Type B pancreatic cell (in vitro differentiated cells): ENCODE measurements around the gene ADPRS. TPM values are rescaled to one million over a fixed set of nuclear protein-coding genes. Genes with fewer than 3 reads are reported as not detected.

ENCODE experiments used
- DNase-seq: peaks from one replicate; pipeline ENCODE4 v3.0.0; 2021; ENCODE audit warnings: mixed read lengths; ENCODE audit not compliant: unreplicated experiment; ENCODE audit errors: extremely low spot score
- H3K27ac Mint-ChIP-seq: 2 replicates; pipeline ENCODE4 v1.8.0; 2021; ENCODE audit warnings: mild to moderate bottlenecking, mixed read lengths
- H3K27me3 Mint-ChIP-seq: 2 replicates; pipeline ENCODE4 v1.8.0; 2021; ENCODE audit warnings: mixed read lengths
- H3K36me3 Mint-ChIP-seq: 2 replicates; pipeline ENCODE4 v1.8.0; 2021; ENCODE audit warnings: mixed read lengths
- H3K4me1 Mint-ChIP-seq: one replicate; pipeline ENCODE4 v1.8.0; 2021; ENCODE audit warnings: mixed read lengths; ENCODE audit not compliant: unreplicated experiment
- H3K4me3 Mint-ChIP-seq: 2 replicates; pipeline ENCODE4 v1.8.0; 2021; ENCODE audit warnings: mild to moderate bottlenecking, mixed read lengths
- H3K9me3 Mint-ChIP-seq: 2 replicates; pipeline ENCODE4 v1.8.0; 2021; ENCODE audit warnings: mixed read lengths
- total RNA-seq: library from RNA; stranded (reverse); gene quantifications from 2 replicates; pipeline ENCODE4 v1.2.1, GENCODE V29; 2021; ENCODE audit warnings: low replicate concordance
- TF ChIP-seq, protein P1 (sequence below): fragments of 200-600 bp; sonication (generic); conservative IDR thresholded peaks from 2 replicates; pipeline ENCODE4 v1.5.0; 2021; ENCODE audit warnings: antibody characterized with exemption, mild to moderate bottlenecking

ADPRS gene
- total RNA-seq, 1 donor from 2014 or later = 31.9 TPM

DNA sequence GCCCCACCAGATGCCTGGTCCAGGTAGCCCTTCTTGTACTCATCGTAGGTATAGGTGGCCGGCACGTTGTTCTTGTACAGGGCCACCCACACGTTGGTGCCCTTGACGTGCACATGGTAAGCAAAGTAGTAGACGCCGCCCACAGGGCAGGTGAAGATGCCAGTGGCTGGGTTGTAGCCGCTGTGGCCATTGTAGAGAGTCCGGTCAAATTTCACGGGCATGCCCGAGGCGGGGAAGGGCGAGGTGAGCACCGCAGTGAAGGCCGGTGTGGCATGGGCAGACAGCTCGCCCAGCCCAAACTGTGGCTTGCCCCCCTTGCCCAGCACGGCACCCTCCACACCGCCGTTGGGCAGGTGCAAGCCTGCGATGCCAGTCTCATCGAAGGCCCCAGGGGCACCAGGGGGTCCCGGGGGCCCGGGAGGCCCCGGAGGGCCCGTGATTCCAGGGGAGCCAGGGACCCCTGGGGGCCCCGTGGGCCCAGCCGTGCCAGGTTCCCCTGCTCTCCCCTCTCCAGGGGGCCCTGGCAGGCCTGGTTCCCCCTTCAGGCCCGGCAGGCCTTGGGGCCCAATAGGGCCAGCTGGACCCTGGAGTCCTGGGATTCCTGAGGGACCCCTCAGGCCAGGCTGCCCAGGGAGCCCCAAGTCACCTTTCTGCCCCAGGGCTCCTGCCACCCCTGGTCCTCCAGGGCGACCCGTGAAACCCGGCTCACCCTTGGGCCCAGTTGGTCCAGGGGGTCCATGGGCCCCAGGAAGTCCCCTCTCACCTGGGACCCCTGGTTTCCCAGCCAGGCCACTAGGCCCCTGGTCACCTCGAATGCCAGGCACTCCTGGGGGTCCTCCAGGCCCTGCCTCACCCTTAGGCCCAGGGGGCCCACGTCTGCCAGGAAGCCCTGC lies 9.2 kb downstream of the ADPRS start:
- H3K27me3 Mint-ChIP-seq = no peaks in the 10 kb centered on the region
- H3K4me3 Mint-ChIP-seq = no peak overlapping the region
- TF ChIP-seq, protein P1, sequence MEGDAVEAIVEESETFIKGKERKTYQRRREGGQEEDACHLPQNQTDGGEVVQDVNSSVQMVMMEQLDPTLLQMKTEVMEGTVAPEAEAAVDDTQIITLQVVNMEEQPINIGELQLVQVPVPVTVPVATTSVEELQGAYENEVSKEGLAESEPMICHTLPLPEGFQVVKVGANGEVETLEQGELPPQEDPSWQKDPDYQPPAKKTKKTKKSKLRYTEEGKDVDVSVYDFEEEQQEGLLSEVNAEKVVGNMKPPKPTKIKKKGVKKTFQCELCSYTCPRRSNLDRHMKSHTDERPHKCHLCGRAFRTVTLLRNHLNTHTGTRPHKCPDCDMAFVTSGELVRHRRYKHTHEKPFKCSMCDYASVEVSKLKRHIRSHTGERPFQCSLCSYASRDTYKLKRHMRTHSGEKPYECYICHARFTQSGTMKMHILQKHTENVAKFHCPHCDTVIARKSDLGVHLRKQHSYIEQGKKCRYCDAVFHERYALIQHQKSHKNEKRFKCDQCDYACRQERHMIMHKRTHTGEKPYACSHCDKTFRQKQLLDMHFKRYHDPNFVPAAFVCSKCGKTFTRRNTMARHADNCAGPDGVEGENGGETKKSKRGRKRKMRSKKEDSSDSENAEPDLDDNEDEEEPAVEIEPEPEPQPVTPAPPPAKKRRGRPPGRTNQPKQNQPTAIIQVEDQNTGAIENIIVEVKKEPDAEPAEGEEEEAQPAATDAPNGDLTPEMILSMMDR = no peak
- no peak overlapping the region for H3K27ac Mint-ChIP-seq
- H3K4me1 Mint-ChIP-seq = peaks cover 5% of the 10 kb centered on the region
- H3K36me3 Mint-ChIP-seq = no peaks in the 10 kb centered on the region
- no peak for DNase-seq
- no peaks in the 10 kb centered on the region for H3K9me3 Mint-ChIP-seq

DNA sequence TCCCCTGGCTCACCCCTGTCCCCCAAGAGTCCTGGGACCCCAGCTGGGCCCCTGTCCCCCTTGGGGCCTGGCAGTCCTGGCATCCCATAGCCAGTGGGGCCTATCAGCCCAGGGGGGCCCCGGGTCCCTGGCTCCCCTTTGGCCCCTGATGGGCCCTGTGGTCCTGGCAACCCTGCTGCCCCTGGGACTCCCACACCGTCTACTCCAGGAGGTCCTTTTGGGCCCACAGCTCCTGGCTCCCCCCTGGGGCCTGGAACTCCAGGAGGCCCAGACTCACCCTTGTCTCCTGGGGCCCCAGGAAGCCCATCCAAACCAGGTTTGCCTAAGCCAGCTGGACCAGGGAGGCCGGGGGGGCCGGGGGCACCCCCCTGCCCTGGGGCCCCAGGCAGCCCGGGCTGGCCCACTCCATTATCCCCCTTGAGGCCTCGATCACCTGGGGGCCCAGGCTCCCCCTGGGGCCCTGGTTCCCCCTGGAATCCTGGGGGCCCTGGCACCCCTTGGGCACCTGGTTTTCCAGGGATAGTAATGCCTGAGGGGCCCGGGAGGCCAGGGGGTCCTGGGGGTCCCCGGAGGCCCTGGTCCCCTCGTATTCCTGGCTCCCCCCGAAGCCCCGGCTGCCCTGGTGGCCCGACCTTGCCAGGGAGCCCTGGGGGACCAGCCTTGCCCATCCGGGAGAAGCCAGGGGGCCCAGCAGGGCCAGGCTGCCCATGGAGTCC lies 10.1 kb downstream of the ADPRS start:
- TF ChIP-seq, protein P1 = no peak
- no peak for DNase-seq
- H3K27ac Mint-ChIP-seq = no peak overlapping the region
- H3K27me3 Mint-ChIP-seq = no peaks in the 10 kb centered on the region
- H3K4me1 Mint-ChIP-seq = peaks cover 5% of the 10 kb centered on the region
- no peaks in the 10 kb centered on the region for H3K9me3 Mint-ChIP-seq
- H3K4me3 Mint-ChIP-seq = no peak overlapping the region
- H3K36me3 Mint-ChIP-seq = no peaks in the 10 kb centered on the region

DNA sequence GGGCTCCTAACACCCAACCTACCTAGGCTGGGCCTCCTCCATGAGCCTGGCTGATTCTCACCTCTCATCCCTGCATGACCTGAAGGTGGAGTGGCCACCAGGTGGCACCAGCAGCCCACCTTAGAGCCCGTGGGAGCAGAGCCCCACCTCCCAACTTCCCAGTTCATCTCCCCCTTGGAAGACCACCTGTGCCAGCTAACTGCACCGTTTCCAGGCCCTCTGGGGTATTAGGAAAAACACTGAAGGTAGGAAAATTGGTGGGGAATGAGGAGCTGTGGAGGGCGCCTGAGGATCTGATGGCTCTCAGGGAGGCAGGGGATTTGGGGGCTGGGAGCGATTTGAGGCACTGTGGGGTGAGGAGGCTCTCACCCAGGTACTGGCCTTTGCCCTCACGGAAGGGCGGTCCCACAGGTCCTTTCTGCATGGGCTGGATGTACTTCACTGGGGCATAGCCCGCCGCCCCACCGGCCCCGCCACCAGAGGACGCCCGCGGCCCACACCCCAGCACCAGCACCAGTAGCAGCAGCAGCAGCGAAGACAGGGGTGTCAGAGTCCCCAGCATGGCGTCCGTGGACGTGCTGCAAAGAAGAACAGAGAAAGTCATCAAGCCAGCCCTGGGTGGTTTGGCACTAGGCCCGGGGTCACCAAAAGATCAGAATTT lies 11.1 kb downstream of the ADPRS start:
- Mint-ChIP-seq H3K27me3 (no peaks in the 10 kb centered on the region), H3K36me3 (no peaks in the 10 kb centered on the region), H3K4me3 (no peak overlapping the region), H3K4me1 (peaks cover 5% of the 10 kb centered on the region), H3K27ac (no peak overlapping the region), H3K9me3 (no peaks in the 10 kb centered on the region)
- DNase-seq = peak; percentile 85
- TF ChIP-seq, protein P1 = peak; percentile 95

DNA sequence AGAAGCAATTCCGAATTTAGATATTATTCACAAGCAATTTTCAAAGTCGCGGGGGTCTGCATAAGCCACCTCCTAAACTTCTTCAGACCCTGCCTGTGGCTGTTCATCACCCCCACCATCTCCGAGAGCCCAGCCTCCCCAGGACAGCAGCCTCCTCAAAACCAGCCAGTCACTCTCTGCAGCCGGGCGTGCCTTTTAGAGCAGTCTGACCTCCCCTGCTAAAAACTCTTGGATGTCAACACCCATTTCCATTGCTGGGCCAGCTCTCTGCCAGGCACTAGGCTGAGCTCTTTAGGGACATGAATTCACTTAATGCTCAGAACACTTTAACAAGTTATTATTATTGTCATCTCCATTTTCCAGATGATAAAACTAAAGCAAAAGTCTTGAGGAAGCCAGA lies 11.7 kb downstream of the ADPRS start:
- Mint-ChIP-seq H3K4me1 (peaks cover 5% of the 10 kb centered on the region), H3K36me3 (no peaks in the 10 kb centered on the region), H3K9me3 (no peaks in the 10 kb centered on the region), H3K27ac (no peak overlapping the region), H3K27me3 (no peaks in the 10 kb centered on the region), H3K4me3 (no peak overlapping the region)
- DNase-seq = no peak
- TF ChIP-seq, protein P1 = no peak

DNA sequence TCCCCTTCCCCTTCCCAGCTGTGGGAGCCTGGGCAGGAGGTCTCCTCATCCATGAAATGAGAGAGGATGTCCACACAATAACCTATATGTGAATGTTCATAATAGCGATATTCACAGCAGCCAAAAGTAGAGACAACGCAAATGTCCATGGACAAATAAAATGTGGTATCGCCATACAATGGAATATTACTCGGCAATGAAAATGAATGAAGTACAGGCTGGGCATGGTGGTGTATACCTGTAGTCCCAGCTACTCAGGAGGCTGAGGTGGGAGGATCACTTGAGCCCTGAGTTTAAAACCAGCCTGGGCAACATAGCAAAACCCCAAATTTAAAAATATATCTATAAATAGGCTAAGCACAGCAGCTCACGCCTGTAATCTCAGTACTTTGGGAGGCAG lies 12.9 kb downstream of the ADPRS start:
- H3K4me3 Mint-ChIP-seq = no peak overlapping the region
- TF ChIP-seq, protein P1 = no peak
- no peak for DNase-seq
- no peak overlapping the region for H3K27ac Mint-ChIP-seq
- no peaks in the 10 kb centered on the region for H3K27me3 Mint-ChIP-seq
- no peaks in the 10 kb centered on the region for H3K9me3 Mint-ChIP-seq
- peaks cover 2% of the 10 kb centered on the region for H3K4me1 Mint-ChIP-seq
- no peaks in the 10 kb centered on the region for H3K36me3 Mint-ChIP-seq
